GM21423 (cell line): ENCODE data around the gene ICOS.
A peak's percentile ranks its signal among the peaks of the same experiment; 100 is the strongest.
"Not testable (repeated sequence)": the region's sequence is repeated elsewhere in the genome, so short reads cannot be mapped to it uniquely, and the experiment has no call there.

Source experiments
- ATAC-seq: cut with Tn5 transposase; IDR thresholded peaks from one replicate; pipeline ENCODE4 v1.9.1; 2021; ENCODE audit warnings: mild to moderate bottlenecking, moderate library complexity; ENCODE audit not compliant: unreplicated experiment

The ICOS gene

DNA sequence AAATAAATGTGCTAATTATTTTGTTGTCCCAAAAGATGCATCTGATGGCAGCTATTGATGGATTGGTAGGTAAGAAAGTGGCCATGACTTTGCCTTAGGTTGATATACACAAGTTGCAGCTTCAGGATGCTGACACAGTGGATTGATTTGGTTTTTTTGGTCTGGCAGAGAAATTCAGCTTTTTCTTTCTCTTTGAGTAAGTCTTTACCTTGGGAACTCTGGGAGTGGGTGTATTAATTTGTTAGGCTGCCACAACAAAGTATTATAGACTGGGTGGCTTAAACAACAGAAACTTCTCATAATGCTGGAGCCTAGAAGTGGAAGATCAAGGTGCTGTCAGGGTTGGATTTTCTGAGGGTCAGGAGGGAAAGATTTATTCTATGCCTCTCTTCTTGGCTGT, 19.8 kb upstream of the ICOS start:
- no peak for ATAC-seq

DNA sequence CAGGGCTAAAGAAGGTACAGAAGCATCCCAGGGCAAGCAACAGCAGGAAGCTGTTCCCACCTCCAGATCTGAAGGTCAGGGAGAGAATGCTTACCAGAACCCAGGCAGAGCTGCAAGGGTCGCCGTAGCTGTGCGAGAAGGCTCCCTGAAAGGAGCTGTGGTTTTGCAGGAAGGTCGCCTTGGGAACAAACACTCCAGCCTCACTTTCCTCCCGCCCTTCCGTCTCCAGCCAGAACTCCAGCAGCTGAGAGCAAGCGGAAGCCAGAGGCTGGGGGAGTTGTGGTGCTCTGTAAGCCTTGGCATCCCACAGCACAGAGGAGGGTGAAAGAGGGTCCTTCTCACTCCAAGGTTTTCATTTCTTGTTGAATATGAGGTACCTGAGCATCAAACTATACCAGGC, 18.3 kb upstream of the ICOS start:
- no peak for ATAC-seq

DNA sequence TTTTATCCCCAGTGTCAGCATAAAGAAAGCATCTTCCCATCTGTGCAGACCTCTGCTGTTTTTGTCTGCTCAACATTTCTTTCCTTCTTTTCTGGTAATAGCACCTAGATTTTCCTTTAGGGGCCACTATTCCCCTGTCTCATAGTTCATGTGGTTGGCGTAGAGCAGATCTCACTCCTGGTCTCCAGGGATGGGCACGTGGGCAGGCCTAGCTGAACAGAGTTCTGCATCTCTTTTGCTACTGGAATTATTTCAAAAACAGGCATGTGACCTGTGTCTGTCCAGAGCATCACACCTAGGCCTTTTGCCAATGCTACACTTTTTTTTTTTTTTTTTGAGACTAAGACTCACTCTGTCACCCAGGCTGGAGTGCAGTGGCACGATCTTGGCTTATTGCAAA, 17.7 kb upstream of the ICOS start:
- ATAC-seq: no peak

DNA sequence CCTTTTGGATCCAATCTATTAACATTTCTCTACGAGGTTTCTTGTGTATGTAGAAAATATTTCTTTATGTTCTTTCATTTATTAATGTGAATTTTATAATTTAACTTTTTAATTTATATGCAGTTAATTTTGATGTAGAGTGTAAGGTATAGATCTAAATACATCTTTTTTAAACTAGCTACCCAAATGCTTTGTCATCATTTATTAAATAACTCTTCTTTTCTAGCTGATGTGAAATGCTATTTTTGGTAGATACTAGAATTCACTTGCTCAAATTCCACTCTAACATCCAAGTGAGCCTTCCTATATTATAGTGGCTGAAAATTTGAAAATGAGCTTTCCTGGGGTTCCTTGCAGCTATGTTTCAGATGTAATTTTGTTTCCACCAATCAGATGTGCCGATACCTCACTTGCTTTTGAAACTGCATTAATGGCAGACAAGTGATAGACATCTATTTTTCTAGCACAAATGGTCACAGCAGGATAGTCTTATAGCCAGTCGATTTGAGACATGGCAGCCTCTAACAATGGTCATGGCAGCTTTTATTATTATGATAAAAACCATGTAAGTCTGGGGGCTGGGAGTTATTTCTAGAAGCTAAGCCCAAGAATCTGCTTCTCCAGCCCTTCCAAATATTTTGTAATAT, 10.9 kb upstream of the ICOS start:
- ATAC-seq: no peak

DNA sequence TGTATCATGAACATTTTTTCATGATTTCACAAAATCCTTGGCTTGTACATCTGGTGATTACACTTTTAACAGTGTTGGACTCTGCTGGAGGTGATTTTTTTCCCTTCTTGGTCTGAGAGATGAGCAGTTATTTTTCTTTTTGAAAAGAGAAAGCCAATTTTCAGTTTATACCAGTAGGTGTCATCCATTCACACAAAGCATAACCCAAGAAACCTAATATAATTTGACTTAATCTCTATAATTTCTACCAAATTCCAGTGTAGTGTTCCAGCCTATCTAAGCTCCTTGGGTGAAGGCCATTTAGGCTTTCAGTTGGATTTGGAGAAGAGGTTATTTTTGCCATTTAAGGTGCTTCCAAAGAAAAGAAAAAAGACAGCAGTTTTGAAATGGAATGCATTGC, 7.7 kb upstream of the ICOS start:
- ATAC-seq: no peak

DNA sequence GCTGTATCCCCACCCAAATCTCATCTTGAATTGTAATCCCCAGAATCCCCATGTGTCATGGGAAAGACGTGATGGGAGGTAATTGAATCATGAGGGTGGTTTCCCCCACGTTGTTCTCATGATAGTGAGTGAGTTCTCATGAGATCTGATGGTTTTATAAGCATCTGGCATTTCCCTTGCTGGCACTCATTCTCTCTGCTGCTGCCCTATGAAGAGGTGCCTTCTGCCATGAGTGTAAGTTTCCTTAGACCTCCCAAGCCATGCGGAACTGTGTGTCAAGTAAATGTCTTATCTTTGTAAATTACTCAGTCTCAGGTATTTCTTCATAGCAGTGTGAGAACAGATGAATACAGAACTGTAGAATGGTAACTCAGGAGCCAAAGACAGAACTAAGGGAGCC, 5.3 kb upstream of the ICOS start:
- ATAC-seq: not testable (repeated sequence)

DNA sequence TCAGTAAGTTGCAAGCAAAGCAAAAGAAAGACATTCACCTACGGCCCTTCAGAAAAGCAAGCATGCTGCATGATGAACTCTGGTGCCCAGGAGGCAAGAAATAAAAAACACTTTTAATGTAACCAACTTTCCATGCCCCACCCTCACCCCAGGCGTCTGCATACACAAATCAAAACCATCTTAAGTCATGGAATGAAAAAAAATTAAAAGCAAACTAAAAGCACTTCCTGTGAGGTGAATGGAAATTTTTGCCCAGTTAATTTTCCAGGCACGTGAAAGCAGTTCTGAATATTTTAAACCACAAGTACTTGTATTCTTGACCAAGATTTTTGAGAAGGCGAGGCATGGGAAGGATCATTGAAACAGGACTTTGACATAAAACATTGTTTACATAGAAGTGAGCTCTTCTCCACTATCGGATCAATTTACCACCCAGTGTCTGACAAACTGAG, 2.5 kb upstream of the ICOS start:
- no peak for ATAC-seq

DNA sequence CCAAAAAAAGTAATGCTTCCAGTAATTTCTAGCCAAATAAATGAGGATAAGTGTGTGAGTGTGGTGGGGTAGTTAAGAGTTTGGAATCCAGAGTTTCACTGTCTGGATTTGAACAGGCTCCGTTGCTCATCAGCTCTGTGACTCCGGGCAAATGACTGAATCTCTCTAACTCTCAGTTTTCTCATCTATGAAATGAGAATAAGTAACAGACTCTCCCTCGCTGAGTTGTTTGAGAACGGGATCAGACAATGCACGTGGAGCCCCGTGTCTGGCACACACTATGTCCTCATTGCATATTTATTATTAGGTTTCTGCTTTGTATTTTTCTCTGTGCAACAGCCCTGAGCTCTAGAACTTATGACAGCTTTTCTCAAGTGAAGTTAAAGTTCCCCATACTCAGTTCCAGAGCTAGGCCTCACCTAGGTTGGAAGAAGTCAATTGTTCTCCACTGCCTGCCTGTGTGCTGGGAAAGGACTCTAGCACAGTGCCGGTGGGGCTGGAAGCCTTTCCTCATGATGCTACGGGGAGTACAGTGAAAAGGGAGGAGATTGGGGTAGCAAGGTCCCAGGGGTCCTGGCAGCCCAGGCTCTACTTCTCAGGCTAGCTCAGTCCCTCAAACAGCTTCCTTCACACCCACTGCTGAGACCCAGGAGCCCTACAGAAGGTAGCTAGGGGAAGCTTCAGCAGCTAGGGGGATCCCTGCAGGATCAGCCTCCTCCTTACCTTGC, 1.7 kb upstream of the ICOS start:
- no peak for ATAC-seq

DNA sequence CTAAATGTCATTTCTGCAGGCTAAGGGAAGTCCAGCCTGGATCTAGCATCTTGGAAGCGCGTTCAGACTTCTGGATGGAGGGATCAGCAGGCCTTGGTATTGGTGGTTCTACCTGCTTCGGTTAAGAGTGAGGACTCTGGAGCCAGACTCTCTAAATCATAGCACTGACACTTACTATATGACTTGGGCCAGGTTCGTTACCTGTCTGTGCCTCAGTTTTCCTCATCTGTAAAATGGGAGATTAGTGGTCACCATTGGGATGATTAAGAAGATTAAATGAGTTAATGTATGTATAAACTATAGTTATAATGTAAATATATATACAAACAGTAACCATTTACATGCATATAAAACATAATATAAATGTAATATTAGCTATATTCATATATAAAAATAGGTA, 995 bp upstream of the ICOS start:
- no peak for ATAC-seq

DNA sequence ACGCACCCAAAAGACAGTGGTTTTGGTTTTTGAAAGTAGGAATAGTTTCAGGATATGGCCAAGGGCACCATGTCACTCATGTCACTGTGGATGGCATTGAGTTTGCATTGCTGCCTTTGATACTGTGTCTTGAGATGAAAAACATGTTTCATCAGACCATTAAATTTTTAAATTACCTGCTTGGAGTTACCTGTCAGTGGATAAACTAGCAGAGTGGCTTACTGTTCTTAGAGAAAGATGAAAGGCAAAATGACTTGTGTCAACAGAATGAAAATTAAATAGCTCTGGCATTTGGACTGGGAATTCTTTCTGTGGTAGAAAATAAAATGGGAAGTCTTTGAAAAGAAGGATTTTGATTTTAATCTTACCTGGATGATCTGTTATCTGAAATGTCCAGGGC, 386 bp downstream of the ICOS start:
- no peak for ATAC-seq

DNA sequence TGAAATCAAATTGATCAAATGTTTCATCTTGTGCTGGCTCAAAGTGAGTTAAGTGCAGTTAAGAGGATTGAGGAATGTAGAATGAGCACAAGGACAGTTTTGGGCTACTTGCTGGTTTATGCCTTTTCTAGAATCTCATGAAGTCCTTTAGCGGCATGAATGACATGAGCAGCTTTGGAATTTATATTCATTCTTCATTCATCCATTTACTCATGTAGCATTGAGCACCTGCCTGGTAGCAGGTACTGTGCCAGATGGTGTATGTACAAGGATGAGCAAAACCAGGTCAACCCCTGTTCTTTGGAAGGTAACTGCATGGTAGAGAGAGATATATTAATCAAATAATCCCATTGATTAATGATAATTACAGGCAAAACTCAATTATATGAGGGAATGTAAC, 1.2 kb downstream of the ICOS start:
- no peak for ATAC-seq

DNA sequence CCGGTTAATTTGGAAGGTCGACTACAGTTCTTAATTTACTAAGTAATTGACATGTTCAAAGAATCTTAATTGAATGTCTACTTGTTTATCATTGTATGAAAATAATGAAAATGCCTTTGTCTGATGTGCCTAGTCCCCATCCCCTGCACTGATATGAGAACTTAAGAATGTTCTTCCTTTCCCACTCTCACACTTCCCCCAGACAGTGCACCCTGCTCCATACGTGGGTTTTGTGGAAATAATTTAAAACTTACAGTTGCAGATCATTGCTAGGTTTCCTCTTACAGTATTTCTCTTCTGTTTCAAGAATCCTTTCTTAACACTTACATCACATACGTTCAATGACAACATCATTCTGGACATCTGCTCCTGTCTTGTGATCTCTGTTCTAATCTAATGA, 3.5 kb downstream of the ICOS start:
- no peak for ATAC-seq

DNA sequence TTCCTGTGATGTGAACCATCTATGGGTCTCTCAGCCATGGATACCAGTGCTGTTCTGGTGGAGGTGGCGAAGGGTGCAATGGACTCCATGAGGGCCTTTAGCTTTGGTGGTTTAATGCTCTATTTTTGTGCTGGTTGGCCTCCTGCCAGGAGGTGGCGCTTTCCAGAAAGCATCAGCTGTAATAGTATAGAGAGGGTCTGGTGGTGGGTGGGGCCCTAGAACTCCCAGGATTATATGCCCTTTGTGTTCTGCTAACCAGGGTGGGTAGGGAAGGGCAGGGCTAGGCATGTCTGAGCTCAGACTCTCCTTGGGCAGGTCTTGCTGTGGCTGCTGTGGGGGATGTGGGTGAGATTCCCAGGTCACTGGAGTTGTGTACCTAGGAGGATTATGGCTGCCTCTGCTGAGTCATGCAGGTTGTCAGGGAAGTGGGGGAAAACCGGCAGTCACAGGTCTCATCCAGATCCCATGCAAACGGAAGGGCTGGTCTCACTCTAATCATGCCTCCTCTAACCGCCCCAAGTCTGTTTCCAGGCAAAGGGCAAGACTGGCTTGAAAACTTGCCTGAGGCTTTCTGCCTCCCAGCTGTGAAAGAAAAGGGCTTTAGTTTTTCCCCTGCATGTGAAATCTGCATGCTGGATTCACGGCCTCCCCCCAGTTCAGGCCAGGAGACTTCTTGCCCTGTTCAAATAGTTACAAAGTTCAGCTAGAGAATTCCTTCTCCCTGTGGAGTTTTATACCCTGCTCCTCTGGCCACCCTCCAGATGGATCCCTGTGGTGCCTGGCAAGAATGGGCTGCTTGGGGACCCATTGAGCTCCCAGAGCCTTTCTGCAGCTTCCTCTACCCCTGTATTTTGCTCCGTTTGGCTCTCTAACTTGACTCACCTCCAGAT, 7.2 kb downstream of the ICOS start:
- ATAC-seq: not testable (repeated sequence)

DNA sequence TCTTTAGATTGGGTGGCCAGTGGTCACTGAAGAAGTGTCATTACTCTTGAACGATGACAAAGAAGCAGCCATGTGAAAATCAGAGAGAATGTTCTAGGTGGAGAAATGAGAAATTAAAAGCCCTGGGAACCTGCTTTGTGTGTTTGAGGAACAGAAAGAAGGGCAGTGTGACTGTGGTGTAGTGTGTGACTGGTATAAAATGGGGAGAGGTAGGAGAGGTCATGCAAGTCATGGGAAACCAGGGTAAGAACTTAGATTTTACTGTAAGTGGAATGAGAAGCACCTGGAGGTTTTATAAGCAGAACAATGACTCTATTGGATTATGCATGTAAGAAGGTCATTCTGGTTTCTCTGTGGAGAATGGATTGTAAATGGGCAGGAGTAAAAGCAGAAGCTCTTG, 12.2 kb downstream of the ICOS start:
- peak; percentile 54 for ATAC-seq

DNA sequence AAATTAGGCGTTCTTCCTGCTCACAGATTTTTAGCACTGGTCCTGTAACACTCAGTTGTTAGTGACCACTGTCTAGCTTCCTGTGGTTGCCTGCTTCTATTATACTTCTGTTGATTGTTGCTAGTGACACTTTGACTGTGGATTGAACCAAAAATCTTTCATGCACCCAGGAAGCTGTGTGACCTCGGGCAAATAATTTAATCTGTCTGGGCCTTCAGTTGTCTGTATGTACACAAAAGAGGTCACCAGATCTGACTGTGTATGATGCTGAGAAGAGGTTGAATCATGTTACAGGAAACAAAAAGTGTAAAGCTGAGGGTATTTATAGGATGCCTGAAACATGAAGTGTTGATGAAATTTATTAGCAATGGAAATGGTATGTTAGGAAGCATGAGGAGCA, 12.7 kb downstream of the ICOS start:
- peak; percentile 33 for ATAC-seq

DNA sequence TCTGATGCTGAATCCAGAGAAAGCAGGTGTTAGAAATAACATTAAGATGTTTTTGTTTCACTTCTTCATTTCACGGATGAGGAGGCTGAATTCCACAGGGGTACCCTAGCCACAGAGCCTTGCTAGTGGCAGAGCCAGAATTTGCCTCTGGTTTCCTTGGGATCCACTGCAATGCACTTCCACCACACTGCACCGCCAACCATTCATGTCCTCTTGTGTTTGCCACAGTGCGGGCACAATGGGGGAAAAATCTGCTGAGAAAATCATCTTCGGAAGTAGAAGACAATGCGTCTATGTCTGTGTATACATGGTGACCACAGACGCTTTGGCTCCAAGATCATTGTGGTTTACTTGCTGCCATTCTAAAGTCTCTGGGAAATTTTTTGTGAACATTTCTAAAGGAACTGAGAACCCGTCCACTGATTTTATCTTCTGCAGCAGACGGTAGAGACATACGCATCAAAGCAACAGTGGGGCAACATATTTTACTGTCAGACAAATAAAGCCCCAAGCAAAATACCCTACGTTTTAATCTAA, 14.9 kb downstream of the ICOS start:
- peak; percentile 41 for ATAC-seq

DNA sequence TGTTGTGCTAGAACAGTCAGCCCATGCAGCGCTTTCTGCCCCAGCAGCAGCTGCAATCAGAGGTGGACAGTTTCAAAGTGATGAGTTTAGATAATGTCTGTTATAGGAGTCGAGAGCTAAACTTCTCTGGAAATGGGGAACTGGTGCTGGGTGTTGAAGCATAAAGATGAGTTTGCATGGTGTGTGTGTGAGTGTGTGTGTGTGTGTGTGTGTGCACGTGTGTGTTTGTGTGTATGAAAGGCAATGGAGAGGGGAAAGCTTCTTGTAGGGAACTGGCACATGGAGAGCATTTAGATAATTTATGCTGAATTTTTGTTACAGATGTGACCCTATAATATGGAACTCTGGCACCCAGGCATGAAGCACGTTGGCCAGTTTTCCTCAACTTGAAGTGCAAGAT, 22.7 kb downstream of the ICOS start:
- ATAC-seq: no peak

DNA sequence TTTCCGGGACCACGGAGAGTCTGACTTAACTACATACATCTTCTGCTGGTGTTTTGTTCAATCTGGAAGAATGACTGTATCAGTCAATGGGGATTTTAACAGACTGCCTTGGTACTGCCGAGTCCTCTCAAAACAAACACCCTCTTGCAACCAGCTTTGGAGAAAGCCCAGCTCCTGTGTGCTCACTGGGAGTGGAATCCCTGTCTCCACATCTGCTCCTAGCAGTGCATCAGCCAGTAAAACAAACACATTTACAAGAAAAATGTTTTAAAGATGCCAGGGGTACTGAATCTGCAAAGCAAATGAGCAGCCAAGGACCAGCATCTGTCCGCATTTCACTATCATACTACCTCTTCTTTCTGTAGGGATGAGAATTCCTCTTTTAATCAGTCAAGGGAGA, 23.1 kb downstream of the ICOS start:
- no peak for ATAC-seq

DNA sequence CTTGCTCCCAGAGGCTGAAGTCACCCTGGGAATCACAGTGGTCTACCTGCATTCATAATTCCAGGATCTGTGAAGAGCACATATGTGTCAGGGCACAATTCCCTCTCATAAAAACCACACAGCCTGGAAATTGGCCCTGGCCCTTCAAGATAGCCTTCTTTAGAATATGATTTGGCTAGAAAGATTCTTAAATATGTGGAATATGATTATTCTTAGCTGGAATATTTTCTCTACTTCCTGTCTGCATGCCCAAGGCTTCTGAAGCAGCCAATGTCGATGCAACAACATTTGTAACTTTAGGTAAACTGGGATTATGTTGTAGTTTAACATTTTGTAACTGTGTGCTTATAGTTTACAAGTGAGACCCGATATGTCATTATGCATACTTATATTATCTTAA, 24.2 kb downstream of the ICOS start:
- ATAC-seq: no peak

DNA sequence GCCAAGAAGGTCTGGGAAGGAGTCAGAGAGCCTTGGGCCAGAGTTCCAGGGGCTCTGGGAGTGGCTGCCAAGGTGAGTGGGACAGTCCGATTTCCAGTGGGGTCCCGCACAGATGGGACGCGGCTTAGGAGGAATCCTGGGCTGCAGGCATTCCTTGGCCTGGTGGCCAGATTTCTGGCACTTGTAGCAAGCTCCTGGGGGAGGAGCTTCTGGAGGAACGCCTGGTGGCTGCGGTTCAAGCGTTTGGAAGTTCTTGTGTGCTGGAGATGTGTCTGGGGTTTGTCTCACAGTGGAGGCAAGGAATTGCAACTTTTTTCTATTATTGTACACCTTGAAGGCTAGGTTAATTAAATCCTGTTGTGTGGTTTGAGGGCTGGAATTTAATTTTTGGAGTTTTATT, 28.6 kb downstream of the ICOS start:
- ATAC-seq: not testable (repeated sequence)

DNA sequence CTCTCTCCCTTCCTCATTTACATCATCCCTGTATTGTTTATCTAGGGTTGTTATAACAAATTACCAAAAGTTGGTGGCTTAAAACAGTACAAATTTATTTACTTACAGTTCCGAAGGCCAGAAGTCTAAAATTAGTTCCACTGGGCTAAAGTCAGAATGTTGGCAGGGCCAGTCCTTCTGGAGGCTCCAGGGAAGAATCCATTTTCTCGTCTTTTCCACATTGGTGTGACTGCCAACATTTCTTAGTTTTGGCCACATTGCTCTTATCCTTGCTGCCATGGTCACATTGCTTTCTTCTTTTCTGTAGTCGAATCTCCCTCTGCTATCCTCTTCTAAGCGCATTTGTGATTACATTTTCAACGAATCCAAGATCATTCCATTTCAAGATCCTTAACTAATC, 34.7 kb downstream of the ICOS start:
- ATAC-seq: no peak

DNA sequence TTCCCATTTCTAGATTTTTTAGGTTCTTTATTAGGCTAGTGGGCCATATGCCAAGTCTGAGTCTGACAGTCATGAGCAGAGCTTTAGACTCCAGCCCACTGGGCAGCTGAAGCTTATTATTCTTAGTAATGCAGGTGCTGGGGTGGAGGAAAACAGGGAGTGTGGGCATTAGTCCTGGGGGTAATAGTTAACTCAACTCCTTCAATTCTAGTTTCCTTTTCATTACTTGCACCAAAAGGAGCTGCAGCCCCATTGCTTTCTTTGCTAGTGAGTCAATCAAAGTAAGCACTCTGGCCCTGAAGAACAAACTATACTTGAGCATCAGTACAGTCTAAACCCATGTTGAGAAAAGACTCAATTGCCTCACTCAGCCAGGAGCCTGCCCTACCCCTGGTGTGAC, 35.5 kb downstream of the ICOS start:
- ATAC-seq: peak; percentile 60
